ENCODE results near the gene TRIM41.
"Not testable (repeated sequence)": the region's sequence is repeated elsewhere in the genome, so short reads cannot be mapped to it uniquely, and the experiment has no call there.

TRIM41 gene

GRCh38 chr5:181192337-181193046, 30.6 kb upstream of the TRIM41 start:
- DNase-seq (ENCODE audit: low read depth, low spot score): no peak

DNA sequence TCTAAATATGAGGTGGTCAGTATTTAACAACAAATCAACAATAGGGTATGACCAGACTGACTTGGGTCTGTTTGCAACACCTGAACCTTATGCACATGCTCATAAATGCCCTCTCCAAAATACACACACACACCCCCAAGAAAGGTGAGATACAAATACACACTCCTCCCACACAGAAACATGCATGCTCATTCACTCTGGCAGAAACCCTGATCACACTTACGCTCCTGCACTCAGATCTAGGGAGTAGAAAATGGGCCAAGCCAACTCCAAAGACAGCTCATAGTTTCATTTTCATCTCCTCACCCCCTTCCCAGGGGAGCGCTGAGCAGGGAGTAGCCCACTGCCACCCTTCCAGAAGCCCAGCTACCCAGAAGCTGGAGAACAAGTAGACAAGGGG, 29.4 kb upstream of the TRIM41 start:
- no peak for DNase-seq (ENCODE audit: low read depth, low spot score)

DNA sequence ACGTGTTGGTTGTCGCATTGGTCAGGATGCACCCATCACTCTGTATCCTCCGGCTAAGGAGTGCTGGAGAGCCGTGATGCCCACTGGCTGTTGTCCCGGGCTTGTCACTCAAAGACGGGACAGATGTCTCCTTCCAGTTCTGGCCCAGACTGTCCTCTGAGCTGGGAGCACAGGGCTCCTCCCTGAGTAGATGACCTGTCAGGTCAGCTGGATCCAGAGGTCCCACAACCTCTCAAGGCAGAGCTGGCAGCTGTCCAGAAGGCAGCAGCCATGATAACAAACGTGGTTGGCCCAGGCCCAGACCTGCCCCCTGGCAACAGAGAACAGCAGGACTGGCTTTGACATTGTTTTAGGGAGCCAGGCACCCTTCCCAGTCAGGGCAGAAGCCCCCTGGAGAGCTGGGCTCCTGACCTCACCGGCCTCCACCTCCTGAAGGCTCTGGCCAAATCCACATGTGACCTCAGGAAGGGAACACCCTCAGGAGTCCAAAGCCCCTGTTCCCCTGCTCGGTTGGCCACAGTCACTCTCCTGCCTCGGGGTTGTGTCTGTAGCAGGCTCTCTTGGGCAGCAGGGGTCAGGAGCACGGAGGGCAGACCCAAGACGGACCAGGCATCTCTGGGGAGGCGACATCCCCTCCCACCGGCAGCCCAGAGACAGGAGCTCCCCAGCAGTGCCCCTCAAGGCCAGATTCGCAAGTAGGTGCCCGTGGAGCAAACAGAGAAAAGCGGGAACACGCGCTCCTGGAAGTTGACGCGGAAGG, 28.4 kb upstream of the TRIM41 start:
- no peak for DNase-seq (ENCODE audit: low read depth, low spot score)

DNA sequence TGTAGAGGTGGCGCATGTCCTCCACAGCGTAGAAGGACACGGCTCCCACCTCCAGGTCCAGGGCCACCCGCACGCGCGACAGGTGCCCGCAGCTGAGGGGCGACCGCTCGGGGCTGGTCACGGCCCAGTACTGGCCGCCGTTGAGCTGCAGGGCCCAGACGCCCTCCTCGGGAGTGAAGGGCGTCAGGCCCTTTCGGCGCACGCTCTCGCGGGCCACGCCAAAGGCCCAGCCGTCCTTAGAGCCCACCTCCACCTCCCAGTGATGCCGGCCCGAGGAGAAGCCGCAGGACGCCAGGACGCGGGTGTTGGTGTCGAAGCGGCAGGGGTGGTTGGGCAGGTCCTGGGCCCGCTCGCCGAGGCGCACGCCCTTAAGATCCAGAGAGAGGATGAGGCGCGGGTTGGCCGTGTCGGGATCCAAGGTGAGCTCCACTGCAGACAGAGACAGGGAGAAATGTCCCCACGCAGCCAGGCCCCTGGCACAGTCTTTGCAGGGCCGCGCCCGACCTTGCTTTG, 27.8 kb upstream of the TRIM41 start:
- DNase-seq (ENCODE audit: low read depth, low spot score): no peak

GRCh38 chr5:181197326-181197951, 25.6 kb upstream of the TRIM41 start:
- DNase-seq (ENCODE audit: low read depth, low spot score): no peak

DNA sequence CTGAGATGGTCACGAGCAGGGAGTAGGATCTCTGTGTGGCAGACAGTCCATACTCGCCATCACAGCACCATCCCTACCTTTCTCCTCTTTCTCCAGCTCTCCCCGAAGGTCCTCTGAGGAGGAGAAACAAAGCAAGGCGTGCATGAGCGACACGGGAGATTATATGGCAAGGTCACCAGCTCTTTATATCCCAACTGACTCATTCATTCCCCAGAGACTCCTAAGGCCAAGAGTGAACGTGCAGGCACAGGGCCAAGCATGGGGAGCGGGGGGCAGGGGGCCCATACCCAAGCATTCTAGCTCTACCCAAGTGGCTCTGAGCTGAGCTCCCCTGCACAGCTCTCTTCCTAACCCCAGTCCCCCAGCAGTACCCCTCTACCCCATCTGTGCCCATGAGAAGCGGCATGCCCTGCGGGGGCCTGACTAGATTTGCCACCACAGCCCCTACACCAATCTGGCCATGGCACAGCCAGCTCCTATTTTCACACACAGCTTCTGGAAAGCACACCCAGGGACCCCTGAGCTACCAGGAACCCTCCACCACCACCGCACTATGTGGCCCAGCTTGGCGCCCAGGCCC, 24.9 kb upstream of the TRIM41 start:
- no peak for DNase-seq (ENCODE audit: low read depth, low spot score)

DNA sequence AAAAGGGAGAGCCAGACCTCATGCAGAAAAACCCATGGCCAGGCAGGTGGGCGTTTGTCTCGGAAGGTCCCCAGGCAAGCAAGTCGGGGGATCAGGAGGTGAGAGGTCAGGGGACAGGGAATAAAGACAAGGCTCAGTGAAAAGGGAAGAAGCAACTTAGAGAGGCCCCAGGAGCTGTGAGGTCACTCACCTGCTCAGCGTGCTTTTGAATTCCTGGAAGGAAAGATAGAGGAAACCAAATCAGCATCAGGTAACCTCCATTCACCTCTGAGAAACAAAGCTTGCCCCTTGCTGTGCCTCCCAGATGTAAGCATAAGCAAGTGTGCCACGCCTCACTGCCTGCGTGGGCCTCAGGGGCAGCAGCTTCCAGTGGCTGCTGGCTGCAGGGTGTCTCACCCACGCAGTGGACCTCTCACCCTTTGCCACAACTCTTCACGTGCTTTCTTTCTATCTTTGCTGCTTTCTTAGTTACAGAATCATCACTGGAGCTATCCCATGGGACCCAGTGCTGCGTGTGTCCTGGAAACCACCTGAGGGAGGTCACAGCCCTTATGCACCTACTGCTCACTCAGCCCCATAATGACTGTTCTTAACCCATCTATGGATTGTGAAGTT, 24.1 kb upstream of the TRIM41 start:
- DNase-seq (ENCODE audit: low read depth, low spot score): no peak

DNA sequence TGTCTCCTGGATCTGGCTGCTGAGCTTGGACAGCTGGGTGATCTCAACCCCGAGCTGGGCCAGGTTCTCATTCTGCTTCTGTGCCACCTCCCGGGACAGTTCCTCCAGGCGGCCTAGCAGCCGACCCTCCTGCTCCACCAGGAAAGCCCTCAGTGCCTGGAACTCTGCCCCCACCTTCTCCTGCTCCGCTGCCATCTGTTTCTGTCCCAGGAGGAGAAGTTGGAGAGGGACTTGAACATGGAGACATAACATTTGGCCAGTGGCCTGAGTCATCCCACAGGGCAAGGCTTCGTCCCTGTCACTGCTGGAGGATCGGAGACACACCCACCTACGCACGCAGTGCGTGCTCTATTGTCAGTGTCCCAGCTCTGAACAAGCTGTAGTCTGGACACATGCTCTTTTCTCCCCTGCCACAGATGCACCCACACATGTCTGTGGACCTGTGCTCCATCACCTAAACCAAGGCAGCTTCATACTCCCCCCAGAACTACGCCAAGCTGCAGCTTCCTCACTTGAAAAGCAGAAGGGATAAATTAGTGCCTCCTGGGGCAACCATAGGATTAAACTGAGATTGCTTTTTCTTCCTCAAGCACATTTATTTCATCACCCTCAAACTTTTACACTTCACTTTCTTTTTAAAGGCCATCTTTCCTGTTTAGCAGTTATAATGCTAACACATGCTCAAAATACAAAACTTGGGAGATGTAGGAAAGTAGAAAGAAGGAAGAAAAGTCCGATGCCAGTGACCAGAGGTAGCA, 23.0 kb upstream of the TRIM41 start:
- DNase-seq (ENCODE audit: low read depth, low spot score): no peak

DNA sequence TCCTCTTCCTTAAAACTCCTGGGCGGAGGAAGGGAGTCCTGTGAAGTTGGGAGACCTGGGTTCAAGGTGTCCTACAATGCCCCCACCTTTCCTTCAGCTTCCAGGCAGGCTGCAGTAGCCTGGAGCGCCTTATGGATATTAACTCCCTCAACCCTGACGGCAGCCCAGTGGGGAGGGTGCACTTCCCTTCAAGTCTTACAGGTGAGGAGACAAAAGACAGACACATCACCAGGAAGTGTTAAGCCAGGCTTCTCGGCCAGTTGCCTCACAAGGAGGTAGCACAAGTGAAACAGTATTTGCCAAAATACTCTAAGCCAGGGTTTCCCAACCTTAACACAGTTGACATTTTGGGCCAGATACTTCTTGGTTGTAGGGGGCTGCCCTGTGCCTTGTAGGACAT, 22.3 kb upstream of the TRIM41 start:
- no peak for DNase-seq (ENCODE audit: low read depth, low spot score)

GRCh38 chr5:181203093-181203711, 19.9 kb upstream of the TRIM41 start:
- no peak for DNase-seq (ENCODE audit: low read depth, low spot score)

DNA sequence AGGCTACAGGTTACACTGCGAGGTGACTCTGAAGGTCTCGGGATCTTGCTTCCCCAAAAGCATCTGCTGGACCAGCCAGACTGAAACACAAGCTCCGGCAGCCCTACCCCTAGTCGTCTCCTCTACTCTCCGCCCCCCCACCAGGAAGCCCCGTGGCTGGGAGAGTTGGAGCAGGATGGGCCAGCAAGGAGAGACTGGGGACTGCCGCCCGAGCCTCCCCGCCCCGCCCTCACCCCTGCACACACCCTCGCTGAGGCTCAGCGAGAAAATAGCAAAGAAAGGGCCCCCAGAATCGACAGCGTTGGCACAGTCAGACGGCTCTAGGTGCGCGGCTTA, 19.3 kb upstream of the TRIM41 start:
- no peak for DNase-seq (ENCODE audit: low read depth, low spot score)

DNA sequence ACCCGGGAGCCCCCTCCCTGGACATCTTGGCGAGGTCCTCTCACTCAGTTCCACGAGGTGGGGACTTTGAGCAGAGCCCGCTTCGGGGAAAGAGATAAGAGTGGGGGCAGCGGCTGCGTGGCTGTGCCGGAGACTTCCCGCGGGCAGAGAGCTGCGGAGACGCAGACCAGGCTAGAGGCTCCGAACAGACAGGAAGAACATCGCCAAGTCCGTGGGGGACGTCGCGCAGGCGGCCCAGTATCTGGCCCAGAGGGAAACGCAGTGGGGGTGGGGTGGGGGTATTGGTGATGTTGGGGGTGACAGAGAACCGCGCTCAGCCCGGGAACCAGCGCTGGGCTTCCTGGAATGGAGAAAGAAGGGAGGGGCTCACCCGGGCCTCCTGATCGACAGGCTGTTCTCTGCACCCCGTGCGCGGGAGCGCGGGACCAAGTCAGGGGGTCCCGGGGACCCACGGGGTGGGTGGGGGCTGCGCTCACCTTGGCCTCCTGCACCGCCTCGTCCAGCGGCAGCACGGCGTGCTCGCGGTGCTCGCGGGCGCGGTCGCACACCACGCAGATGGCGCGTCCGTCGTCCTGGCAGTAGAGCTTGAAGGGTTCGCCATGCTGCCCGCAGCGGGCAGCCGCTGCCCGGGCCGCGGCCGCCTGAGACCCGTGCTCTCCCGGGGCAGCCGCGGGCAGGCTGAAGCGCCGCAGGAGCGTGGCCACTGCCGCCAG, 18.8 kb upstream of the TRIM41 start:
- no peak for DNase-seq (ENCODE audit: low read depth, low spot score)

DNA sequence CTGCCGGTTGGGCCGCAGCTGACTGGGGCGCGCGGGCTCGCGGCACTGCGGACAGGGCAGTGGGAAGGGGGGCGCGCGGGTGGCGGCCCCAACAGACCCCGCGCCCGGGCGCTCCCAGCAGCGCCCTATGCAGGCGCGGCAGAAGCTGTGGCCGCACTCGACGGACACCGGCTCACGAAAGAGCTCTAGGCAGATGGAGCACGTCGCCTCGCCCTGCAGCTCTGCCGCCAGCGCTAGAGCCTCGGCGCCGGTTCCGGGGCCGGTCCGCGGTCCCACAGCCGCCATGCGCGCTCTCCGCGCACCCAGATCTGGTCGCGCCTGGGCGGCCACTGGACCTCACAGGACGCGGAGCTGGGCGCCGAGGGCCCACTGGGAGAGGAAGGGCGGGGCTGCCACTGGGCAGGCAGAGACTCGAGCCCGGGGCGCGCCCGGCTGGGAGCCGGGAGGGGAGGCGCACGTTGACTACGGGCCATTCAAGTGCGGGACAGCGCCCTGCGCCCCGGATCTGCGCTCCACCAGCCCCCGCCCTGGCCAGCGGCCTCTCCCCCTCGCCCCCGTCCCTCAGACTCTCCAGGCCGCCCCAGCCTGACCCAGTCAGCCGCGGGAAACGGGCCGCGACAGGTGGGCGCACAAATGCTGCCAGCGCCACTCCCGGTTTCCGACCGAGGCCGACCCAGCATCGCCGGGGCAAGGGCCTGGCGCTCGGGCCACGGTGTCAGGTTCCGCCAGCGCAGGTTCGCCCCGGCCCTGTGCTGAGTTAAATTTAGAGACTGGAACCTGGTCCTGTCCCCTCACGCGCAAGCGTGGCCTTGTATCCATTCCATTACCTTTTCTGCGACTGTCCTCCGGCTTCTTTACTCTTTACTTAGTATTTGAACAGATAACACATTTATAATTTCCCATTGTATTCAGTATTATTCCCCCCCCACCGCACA, 18.0 kb upstream of the TRIM41 start, which contains the start of gene TRIM7:
TRIM7 (minus strand) TSS at position 371 of the 935 bp plus-strand sequence; CDS start at position 285, 86 bp downstream.
- DNase-seq (ENCODE audit: low read depth, low spot score): no peak

GRCh38 chr5:181205761-181206649, 17.1 kb upstream of the TRIM41 start:
- no peak for DNase-seq (ENCODE audit: low read depth, low spot score)

- DNase-seq (ENCODE audit: low read depth, low spot score): no peak
These were observed 15.7 kb upstream of the TRIM41 start for GRCh38 chr5:181207214-181207959.

DNA sequence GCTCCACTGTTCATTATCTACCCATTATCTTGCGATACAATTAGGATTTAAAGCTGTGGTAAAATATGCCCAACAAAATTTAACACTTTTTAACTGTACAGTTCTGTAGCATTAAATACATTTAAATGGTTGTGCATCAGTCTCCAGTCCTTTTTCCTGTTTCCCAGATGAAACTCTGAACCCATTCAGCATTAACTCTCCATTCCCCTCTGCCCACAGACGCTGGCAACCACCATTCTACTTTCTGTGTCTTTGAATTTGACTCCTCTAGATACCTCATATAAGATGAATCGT, 15.2 kb upstream of the TRIM41 start:
- no peak for DNase-seq (ENCODE audit: low read depth, low spot score)

GRCh38 chr5:181209006-181209405, 14.1 kb upstream of the TRIM41 start:
- not testable (repeated sequence) for DNase-seq (ENCODE audit: low read depth, low spot score)

Data from brain pericyte (primary cell).